Limb (tissue), 2 donors: ENCODE results near the gene SLX1A.
"Not testable (repeated sequence)": the region's sequence is repeated elsewhere in the genome, so short reads cannot be mapped to it uniquely, and the experiment has no call there.

ENCODE experiments used
- DNase-seq, 2 donors: peaks; one replicate each; pipeline ENCODE4 v3.0.0-alpha.2; 2016; ENCODE audit errors: extremely low spot score in 2 of 2

The SLX1A gene

GRCh38 chr16:30217082-30217481, 23.4 kb downstream of the SLX1A start:
- DNase-seq = not testable (repeated sequence)
